GM12878 (cell line): ENCODE measurements around the gene OTUD5. TPM values are rescaled to one million over a fixed set of nuclear protein-coding genes. Genes with fewer than 3 reads are reported as not detected.

Experiments
- ATAC-seq: fragments of 200-7000 bp; cut with Tn5 transposase; 3 replicates; pipeline ENCODE4 v1.9.1; 2020; ENCODE audit warnings: mild to moderate bottlenecking, moderate library complexity
- BruUV-seq: library from RNA; stranded (reverse); fragments of 400-500 nt; replicated peaks from 2 replicates; lab custom pipeline; 2021; lab: Mats Ljungman, UMichigan
- CTCF ChIA-PET: fragments of 300-600 bp; sonication (Branson Sonifier 250); formaldehyde crosslinking; extraction: SDS; loops from one replicate; lab custom pipeline; 2021; ENCODE audit warnings: inconsistent platforms; lab: Yijun Ruan, JAX
- POLR2A ChIA-PET: fragments of 350-600 bp; formaldehyde crosslinking; extraction: SDS; loops from one replicate; lab custom pipeline; 2021; ENCODE audit warnings: inconsistent platforms; lab: Charles Lee
- RAD21 ChIA-PET: fragments of 300-600 bp; sonication (Branson Sonifier 250); formaldehyde crosslinking; loops from one replicate; lab custom pipeline; 2023; ENCODE audit warnings: antibody characterized with exemption; ENCODE audit not compliant: unreplicated experiment; lab: Charles Lee
- SMC1A ChIA-PET: fragments of 300-600 bp; sonication (Branson Sonifier 250); formaldehyde crosslinking; loops from one replicate; lab custom pipeline; 2023; ENCODE audit not compliant: unreplicated experiment, uncharacterized antibody; lab: Charles Lee
- DNase-seq: peaks from one replicate; pipeline ENCODE4 v3.0.0-alpha.2; 2011; ENCODE audit warnings: low read depth, low spot score
- FAIRE-seq: peaks from 3 replicates; lab custom pipeline; 2011; peaks lifted over from hg19 to GRCh38; lab: Jason Lieb, UNC
- H2AFZ ChIP-seq: 2 replicates; pipeline ENCODE4 v1.6.0; 2011; ENCODE audit warnings: low read depth, low read length, control low read depth; ENCODE audit not compliant: control insufficient read depth
- H3K27ac ChIP-seq: 2 replicates; pipeline ENCODE4 v1.5.1; 2011; ENCODE audit warnings: control low read depth; ENCODE audit not compliant: control insufficient read depth, insufficient read depth
- H3K27me3 ChIP-seq, 2 experiments: replicated peaks in 1 of 2; 2 replicates each; pipeline versions ENCODE4 v1.6.0 to v1.6.1; 2011; ENCODE audit warnings: low read length in 1 of 2; ENCODE audit not compliant: control insufficient read depth in 2 of 2, insufficient read depth in 2 of 2
- H3K36me3 ChIP-seq, 2 experiments: 2 replicates each; pipeline ENCODE4 v1.5.1; 2011; ENCODE audit warnings: low read length in 1 of 2; ENCODE audit not compliant: control insufficient read depth in 2 of 2, insufficient read depth in 2 of 2
- H3K4me1 ChIP-seq: 2 replicates; pipeline ENCODE4 v1.6.1; 2011; ENCODE audit warnings: mild to moderate bottlenecking, low read length, moderate library complexity, mixed read lengths; ENCODE audit not compliant: control insufficient read depth, insufficient read depth
- H3K4me2 ChIP-seq: 2 replicates; pipeline ENCODE4 v1.6.0; 2011; ENCODE audit warnings: control low read depth; ENCODE audit not compliant: control insufficient read depth, insufficient read depth
- H3K4me3 ChIP-seq: fragments of 200-600 bp; sonication (generic); 2 replicates; pipeline ENCODE4 v1.5.1; 2016
- H3K79me2 ChIP-seq: 2 replicates; pipeline ENCODE4 v1.6.0; 2011; ENCODE audit warnings: low read length; ENCODE audit not compliant: control insufficient read depth, insufficient read depth
- H3K9ac ChIP-seq: 2 replicates; pipeline ENCODE4 v1.8.0; 2011; ENCODE audit warnings: low read length, control low read depth, mixed read lengths; ENCODE audit not compliant: control insufficient read depth, insufficient read depth
- H3K9me3 ChIP-seq: replicated peaks from 3 replicates; pipeline ENCODE4 v1.5.1; 2011; ENCODE audit warnings: mild to moderate bottlenecking, low read length; ENCODE audit not compliant: control insufficient read depth, insufficient read depth
- H4K20me1 ChIP-seq: 2 replicates; pipeline ENCODE4 v1.6.0; 2011; ENCODE audit not compliant: control insufficient read depth, insufficient read depth
- CBX5 ChIP-seq: sonication (generic); IDR thresholded peaks from 2 replicates; pipeline ENCODE4 v1.6.1; 2016; ENCODE audit warnings: low read depth, moderate library complexity, mild to moderate bottlenecking, inconsistent platforms
- CHD4 ChIP-seq: fragments of 200-600 bp; sonication (generic); IDR thresholded peaks from 2 replicates; pipeline ENCODE4 v1.6.1; 2016; ENCODE audit warnings: mild to moderate bottlenecking
- LARP7 ChIP-seq: fragments of 450-650 bp; IDR thresholded peaks from 2 replicates; pipeline ENCODE4 v1.6.1; 2017; ENCODE audit warnings: mild to moderate bottlenecking
- NBN ChIP-seq: fragments of 450-650 bp; IDR thresholded peaks from 2 replicates; pipeline ENCODE4 v1.6.1; 2016
- NR2F1 ChIP-seq: fragments of 450-650 bp; conservative IDR thresholded peaks from 2 replicates; pipeline ENCODE4 v1.6.1; 2017; ENCODE audit warnings: mild to moderate bottlenecking
- RB1 ChIP-seq: fragments of 450-650 bp; formaldehyde crosslinking; IDR thresholded peaks from 2 replicates; pipeline ENCODE4 v1.6.1; 2017; ENCODE audit warnings: mild to moderate bottlenecking, borderline replicate concordance
- SIX5 ChIP-seq: IDR thresholded peaks from 2 replicates; pipeline ENCODE4 v1.6.1; 2011; ENCODE audit warnings: mild to moderate bottlenecking, low read depth, low read length, moderate library complexity; ENCODE audit not compliant: severe bottlenecking
- STAT3 ChIP-seq: IDR thresholded peaks from 2 replicates; pipeline ENCODE4 v1.6.1; 2011; ENCODE audit warnings: low read depth, low read length, improper control_type of control experiment
- TAF1 ChIP-seq: IDR thresholded peaks from 2 replicates; pipeline ENCODE4 v1.6.1; 2011; ENCODE audit warnings: mild to moderate bottlenecking, low read depth, low read length, borderline replicate concordance
- ZBED1 ChIP-seq: IDR thresholded peaks from 2 replicates; pipeline ENCODE4 v1.6.1; 2016; ENCODE audit warnings: borderline replicate concordance
- WGBS: methylation state at CpG from one replicate; pipeline ENCODE4 v1.1.6; 2016; ENCODE audit warnings: low lambda C conversion rate; ENCODE audit not compliant: insufficient replicate concordance, insufficient coverage; ENCODE audit errors: missing lambda C conversion rate; 5-methylcytosine and 5-hydroxymethylcytosine counted together
- in situ Hi-C: fragments of 300-500 bp; cut with MboI; formaldehyde crosslinking; loops from 9 replicates; pipeline ENCODE4 v1.14.3; 2018; ENCODE audit warnings: mixed read lengths
- intact Hi-C: fragments of 100-400 bp; cut with micrococcal nuclease; formaldehyde crosslinking; loops from one replicate; pipeline ENCODE4 v1.14.2; 2022; ENCODE audit not compliant: unreplicated experiment
- polyA plus RNA-seq, 11 experiments: library from polyadenylated mRNA; depleted of rRNA in 4 of 11; unstranded in 6 of 11; stranded (reverse) in 5 of 11; fragments of >200 nt; fragmentation: Nextera tagmentation in 4 of 11; fragmentation: Illumina TruSeq in 1 of 11; extraction: Ambion mirVana in 4 of 11; extraction: Trizol in 1 of 11; gene quantifications; 1 replicate in 1 of 11; 2 replicates in 10 of 11; pipeline versions ENCODE4 v1.2.1 to v1.2.3, GENCODE V29; 2011 to 2016; ENCODE audit warnings: inconsistent platforms in 2 of 11, missing spikeins in 2 of 11, low read depth in 1 of 11
- total RNA-seq, 4 experiments: library from RNA; depleted of rRNA in 3 of 4; stranded (reverse); fragments of >200 nt in 3 of 4; fragmentation: Illumina TruSeq in 1 of 4; extraction: Trizol in 1 of 4; gene quantifications; 2 replicates each; pipeline versions ENCODE4 v1.2.1 to v1.2.3, GENCODE V29; 2013 to 2021
- TF ChIP-seq, protein P1 (sequence below): fragments of 450-650 bp; formaldehyde crosslinking; IDR thresholded peaks from 2 replicates; pipeline ENCODE4 v1.4.0; 2022; ENCODE audit warnings: mild to moderate bottlenecking, moderate library complexity
- TF ChIP-seq, protein P2 (sequence below): fragments of 450-650 bp; IDR thresholded peaks from 2 replicates; pipeline ENCODE4 v1.6.1; 2018; ENCODE audit warnings: mild to moderate bottlenecking, low read depth, moderate library complexity; ENCODE audit not compliant: partially characterized antibody

OTUD5 gene
- total and polyA plus RNA-seq, 10 of the 15 experiments (the other 5 are each of a cell fraction or from before 2014, with no cell fraction given), result 2.0 to 50.3 (median 22.7) TPM

DNA sequence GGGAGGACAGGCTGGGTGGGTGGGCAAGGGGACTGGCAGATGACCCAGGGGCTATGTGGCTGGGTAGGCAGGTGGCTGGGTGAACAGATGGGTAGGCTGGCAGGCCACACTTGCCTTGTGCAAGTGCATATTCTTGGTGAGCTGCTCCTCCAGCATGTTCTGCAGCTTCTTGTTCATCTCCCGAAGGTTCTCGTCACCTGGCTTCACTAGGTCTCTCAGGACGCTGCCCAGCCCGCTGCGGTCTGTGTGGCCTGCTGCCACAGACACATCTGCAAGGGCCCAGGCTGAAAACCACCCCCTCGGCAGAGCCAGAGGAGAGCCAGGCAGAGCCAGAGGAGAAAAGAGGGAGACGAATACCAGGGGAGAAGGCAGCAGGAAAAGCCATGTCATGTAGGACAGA, 17.6 kb upstream of the OTUD5 start:
- no peak overlapping the region for H3K4me2 ChIP-seq
- no peaks in the 10 kb centered on the region for H4K20me1 ChIP-seq
- TF ChIP-seq LARP7 (no peak), CHD4 (no peak), SIX5 (no peak)
- no peak for DNase-seq
- CTCF ChIA-PET, result interaction anchor here (1.1 kb wide), 1 partner anchor 67 kb away, joined by 3 read pairs; no protein-coding TSS in a partner anchor
- H2AFZ ChIP-seq, result no peak overlapping the region
- no peak overlapping the region for H3K27ac ChIP-seq
- H3K4me3 ChIP-seq, result no peak overlapping the region
- no peaks in the 10 kb centered on the region for H3K79me2 ChIP-seq
- no peak overlapping the region for H3K9ac ChIP-seq
- RAD21 ChIA-PET, result no interaction called here
- POLR2A ChIA-PET, result interaction anchor here (0.6 to 0.7 kb wide), 2 partner anchors 26 to 34 kb away, joined by 3 to 8 read pairs; no protein-coding TSS in a partner anchor
- peaks cover 5% of the 10 kb centered on the region for H3K4me1 ChIP-seq
- H3K27me3 ChIP-seq, result no peaks in the 10 kb centered on the region
- ATAC-seq, result no peak
- in situ Hi-C loops, result no loop called here
- SMC1A ChIA-PET, result no interaction called here
- intact Hi-C loops, result no loop called here
- 71% methylated on average over 7 of the region's 7 CpGs for WGBS
- FAIRE-seq, result no peak
- no peaks in the 10 kb centered on the region; the same call in 2 of the 3 replicates for H3K9me3 ChIP-seq
- no TSS peak for BruUV-seq
- no peaks in the 10 kb centered on the region; a peak in 3 of 4 replicates for H3K36me3 ChIP-seq

DNA sequence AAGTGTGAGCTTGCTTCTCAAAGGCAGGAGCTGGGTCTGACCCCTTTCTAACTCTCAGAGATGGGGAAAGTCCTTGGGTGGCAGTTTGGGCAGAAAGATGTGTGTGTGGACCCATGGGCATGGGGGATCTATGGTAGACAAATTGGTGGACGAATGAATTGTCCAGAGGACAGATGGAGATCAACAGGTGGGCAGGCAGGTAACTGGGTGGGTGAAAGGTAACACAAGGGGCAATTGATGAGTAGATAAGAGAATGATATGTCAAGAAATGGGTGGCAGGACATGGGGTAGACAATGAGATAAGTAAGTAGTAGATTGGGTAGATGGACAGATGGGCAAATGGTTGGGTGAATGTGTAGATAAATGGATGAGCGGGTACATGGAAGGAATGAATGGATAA, 17.2 kb upstream of the OTUD5 start:
- H2AFZ ChIP-seq, result no peak overlapping the region
- BruUV-seq, result no TSS peak
- H3K79me2 ChIP-seq, result no peaks in the 10 kb centered on the region
- ChIA-PET CTCF (interaction anchor here (1.1 to 1.4 kb wide), 2 partner anchors 17 to 67 kb away, joined by 3 read pairs; no protein-coding TSS in a partner anchor), SMC1A (no interaction called here), RAD21 (no interaction called here), POLR2A (interaction anchor here (0.5 kb wide), 1 partner anchor 16 kb away, joined by 5 read pairs; no protein-coding TSS in a partner anchor)
- WGBS, result 54% methylated on average over 2 of the region's 2 CpGs
- H3K27ac ChIP-seq, result no peak overlapping the region
- in situ Hi-C loops (no loop called here), intact Hi-C loops (no loop called here)
- no peak overlapping the region for H3K4me3 ChIP-seq
- no peaks in the 10 kb centered on the region; the same call in 2 of the 3 replicates for H3K9me3 ChIP-seq
- FAIRE-seq (no peak), DNase-seq (no peak), ATAC-seq (no peak)
- H3K4me1 ChIP-seq, result peaks cover 5% of the 10 kb centered on the region
- no peaks in the 10 kb centered on the region; a peak in 3 of 4 replicates for H3K36me3 ChIP-seq
- no peak overlapping the region for H3K9ac ChIP-seq
- no peaks in the 10 kb centered on the region for H3K27me3 ChIP-seq
- no peak overlapping the region for H3K4me2 ChIP-seq
- no peaks in the 10 kb centered on the region for H4K20me1 ChIP-seq
- TF ChIP-seq TAF1 (no peak), ZBED1 (no peak), NR2F1 (no peak), RB1 (no peak), CBX5 (no peak), STAT3 (no peak), NBN (no peak)
- TF ChIP-seq, protein P1, sequence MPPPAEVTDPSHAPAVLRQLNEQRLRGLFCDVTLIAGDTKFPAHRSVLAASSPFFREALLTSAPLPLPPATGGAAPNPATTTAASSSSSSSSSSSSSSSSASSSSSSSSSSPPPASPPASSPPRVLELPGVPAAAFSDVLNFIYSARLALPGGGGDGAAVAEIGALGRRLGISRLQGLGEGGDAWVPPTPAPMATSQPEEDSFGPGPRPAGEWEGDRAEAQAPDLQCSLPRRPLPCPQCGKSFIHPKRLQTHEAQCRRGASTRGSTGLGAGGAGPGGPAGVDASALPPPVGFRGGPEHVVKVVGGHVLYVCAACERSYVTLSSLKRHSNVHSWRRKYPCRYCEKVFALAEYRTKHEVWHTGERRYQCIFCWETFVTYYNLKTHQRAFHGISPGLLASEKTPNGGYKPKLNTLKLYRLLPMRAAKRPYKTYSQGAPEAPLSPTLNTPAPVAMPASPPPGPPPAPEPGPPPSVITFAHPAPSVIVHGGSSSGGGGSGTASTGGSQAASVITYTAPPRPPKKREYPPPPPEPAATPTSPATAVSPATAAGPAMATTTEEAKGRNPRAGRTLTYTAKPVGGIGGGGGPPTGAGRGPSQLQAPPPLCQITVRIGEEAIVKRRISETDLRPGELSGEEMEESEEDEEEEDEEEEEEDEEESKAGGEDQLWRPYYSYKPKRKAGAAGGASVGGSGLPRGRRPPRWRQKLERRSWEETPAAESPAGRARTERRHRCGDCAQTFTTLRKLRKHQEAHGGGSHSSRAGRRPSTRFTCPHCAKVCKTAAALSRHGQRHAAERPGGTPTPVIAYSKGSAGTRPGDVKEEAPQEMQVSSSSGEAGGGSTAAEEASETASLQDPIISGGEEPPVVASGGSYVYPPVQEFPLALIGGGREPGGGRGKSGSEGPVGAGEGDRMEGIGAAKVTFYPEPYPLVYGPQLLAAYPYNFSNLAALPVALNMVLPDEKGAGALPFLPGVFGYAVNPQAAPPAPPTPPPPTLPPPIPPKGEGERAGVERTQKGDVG, result no peak
- TF ChIP-seq, protein P2, sequence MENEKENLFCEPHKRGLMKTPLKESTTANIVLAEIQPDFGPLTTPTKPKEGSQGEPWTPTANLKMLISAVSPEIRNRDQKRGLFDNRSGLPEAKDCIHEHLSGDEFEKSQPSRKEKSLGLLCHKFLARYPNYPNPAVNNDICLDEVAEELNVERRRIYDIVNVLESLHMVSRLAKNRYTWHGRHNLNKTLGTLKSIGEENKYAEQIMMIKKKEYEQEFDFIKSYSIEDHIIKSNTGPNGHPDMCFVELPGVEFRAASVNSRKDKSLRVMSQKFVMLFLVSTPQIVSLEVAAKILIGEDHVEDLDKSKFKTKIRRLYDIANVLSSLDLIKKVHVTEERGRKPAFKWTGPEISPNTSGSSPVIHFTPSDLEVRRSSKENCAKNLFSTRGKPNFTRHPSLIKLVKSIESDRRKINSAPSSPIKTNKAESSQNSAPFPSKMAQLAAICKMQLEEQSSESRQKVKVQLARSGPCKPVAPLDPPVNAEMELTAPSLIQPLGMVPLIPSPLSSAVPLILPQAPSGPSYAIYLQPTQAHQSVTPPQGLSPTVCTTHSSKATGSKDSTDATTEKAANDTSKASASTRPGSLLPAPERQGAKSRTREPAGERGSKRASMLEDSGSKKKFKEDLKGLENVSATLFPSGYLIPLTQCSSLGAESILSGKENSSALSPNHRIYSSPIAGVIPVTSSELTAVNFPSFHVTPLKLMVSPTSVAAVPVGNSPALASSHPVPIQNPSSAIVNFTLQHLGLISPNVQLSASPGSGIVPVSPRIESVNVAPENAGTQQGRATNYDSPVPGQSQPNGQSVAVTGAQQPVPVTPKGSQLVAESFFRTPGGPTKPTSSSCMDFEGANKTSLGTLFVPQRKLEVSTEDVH, result no peak
